SH-SY5Y (cell line): ENCODE results near the gene TBX15.

ENCODE experiments used
- GATA2 ChIP-seq: IDR thresholded peaks from 2 replicates; pipeline ENCODE4 v1.6.1; 2011; ENCODE audit warnings: mild to moderate bottlenecking, low read depth, low read length
- GATA3 ChIP-seq: IDR thresholded peaks from 2 replicates; pipeline ENCODE4 v1.6.1; 2011; ENCODE audit warnings: low read depth, mild to moderate bottlenecking, low read length, moderate library complexity

GRCh38 chr1:118944546-118944945 lies 43.6 kb downstream of the TBX15 start:
- no peak for TF ChIP-seq GATA2
- no peak for TF ChIP-seq GATA3
